NB4 (cell line): ENCODE measurements around the gene ZIM2.

ENCODE experiments used
- MAX ChIP-seq: IDR thresholded peaks from 2 replicates; pipeline ENCODE4 v1.6.1; 2011; ENCODE audit warnings: low read depth, low read length
- MYC ChIP-seq: IDR thresholded peaks from 2 replicates; pipeline ENCODE4 v1.6.1; 2011; ENCODE audit warnings: low read depth, low read length
- POLR2A ChIP-seq: IDR thresholded peaks from 2 replicates; pipeline ENCODE4 v1.6.1; 2011; ENCODE audit warnings: mild to moderate bottlenecking; ENCODE audit not compliant: insufficient read length; ENCODE audit errors: extremely low read depth
- TF ChIP-seq, protein P1 (sequence below): IDR thresholded peaks from one replicate; pipeline ENCODE4 v1.5.1; 2012; ENCODE audit warnings: low read depth, low read length

DNA sequence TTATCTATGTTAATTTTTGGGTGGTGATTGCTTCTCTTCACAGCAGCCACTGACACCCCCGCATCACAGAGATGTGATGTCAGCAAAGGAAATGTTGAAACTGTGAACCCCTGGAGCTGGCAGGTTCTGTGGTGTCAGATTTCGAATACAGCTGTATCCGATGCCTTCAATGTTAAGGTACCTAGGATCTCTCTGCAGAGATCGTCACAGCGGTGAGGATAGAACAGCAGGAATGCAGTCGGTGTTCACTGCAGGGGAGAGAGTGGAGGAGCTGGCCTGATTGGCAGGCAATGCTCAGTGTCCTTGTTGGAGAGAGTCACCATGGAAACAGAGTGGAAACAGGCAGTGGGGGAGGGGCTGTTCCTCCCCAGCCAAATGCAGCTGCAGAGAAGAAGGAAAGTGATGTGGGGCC, 89.4 kb downstream of the ZIM2 start:
- TF ChIP-seq, protein P1, sequence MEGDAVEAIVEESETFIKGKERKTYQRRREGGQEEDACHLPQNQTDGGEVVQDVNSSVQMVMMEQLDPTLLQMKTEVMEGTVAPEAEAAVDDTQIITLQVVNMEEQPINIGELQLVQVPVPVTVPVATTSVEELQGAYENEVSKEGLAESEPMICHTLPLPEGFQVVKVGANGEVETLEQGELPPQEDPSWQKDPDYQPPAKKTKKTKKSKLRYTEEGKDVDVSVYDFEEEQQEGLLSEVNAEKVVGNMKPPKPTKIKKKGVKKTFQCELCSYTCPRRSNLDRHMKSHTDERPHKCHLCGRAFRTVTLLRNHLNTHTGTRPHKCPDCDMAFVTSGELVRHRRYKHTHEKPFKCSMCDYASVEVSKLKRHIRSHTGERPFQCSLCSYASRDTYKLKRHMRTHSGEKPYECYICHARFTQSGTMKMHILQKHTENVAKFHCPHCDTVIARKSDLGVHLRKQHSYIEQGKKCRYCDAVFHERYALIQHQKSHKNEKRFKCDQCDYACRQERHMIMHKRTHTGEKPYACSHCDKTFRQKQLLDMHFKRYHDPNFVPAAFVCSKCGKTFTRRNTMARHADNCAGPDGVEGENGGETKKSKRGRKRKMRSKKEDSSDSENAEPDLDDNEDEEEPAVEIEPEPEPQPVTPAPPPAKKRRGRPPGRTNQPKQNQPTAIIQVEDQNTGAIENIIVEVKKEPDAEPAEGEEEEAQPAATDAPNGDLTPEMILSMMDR, result no peak
- TF ChIP-seq MYC (no peak), POLR2A (no peak), MAX (no peak)
